ENCODE results near the gene METRNL.
A peak's percentile ranks its signal among the peaks of the same experiment; 100 is the strongest.

Gene METRNL

DNA sequence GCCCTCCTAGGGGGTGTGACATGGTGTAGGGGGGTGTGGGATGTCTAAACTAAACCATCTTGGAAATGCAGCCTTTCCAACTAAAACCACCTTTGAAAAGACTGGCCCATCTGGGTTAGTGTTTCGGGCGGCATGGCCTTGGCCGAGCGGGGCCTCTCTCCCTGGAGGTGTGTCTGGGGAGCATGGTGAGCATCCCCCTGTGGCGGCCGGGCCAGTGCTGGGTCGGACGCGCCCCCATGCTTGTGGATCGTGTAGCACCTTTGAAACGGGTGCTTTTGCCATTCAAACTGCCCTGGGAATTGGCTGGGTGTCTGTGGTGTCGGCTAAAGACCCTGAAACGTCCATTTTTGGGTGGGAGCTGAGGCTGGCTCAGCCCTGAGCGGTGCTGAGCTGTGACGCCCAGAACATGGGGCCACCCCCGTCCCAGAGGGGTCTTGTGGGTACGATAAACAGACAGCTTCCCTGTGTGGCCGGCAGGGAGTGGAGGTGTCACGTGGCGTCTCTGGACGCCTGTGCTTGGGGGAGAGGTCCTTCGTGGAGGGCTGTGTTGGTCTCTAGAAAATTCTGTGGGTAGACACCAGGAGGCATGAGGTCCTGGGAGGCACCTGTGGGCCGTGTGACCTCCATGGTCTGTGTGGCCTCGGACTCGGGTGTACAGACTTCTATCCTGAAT is 6.3 kb downstream of the METRNL start:
- Histone ChIP-seq H3K9me3 (no peaks in the 10 kb centered on the region), H3K27me3 (no peaks in the 10 kb centered on the region), H3K4me3 (no peak overlapping the region), H3K27ac (peak overlapping the region; percentile 50 to 97), H3K36me3 (peaks cover 19 to 51% (median 30%) of the 10 kb centered on the region in 3 donors), H3K4me1 (peaks cover 0 to 92% (median 82%) of the 10 kb centered on the region in 4 donors)
- TF ChIP-seq, protein P1, sequence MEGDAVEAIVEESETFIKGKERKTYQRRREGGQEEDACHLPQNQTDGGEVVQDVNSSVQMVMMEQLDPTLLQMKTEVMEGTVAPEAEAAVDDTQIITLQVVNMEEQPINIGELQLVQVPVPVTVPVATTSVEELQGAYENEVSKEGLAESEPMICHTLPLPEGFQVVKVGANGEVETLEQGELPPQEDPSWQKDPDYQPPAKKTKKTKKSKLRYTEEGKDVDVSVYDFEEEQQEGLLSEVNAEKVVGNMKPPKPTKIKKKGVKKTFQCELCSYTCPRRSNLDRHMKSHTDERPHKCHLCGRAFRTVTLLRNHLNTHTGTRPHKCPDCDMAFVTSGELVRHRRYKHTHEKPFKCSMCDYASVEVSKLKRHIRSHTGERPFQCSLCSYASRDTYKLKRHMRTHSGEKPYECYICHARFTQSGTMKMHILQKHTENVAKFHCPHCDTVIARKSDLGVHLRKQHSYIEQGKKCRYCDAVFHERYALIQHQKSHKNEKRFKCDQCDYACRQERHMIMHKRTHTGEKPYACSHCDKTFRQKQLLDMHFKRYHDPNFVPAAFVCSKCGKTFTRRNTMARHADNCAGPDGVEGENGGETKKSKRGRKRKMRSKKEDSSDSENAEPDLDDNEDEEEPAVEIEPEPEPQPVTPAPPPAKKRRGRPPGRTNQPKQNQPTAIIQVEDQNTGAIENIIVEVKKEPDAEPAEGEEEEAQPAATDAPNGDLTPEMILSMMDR (IDR thresholded peaks at IDR 0.05) = no peak
- DNase-seq = no peak
- intact Hi-C loops (cut with DNase I; ENCODE audit: low total_unique reads) = no loop called here

GRCh38 chr17:83086199-83086880 is 6.9 kb downstream of the METRNL start:
- intact Hi-C loops (cut with DNase I; ENCODE audit: low total_unique reads) = no loop called here
- TF ChIP-seq, protein P1 (IDR thresholded peaks at IDR 0.05) = no peak
- no peaks in the 10 kb centered on the region for H3K27me3 ChIP-seq
- peaks cover 19 to 54% (median 30%) of the 10 kb centered on the region in 3 donors for H3K36me3 ChIP-seq
- no peak overlapping the region for H3K4me3 ChIP-seq
- peaks cover 0 to 97% (median 88%) of the 10 kb centered on the region in 4 donors for H3K4me1 ChIP-seq
- H3K27ac ChIP-seq = peak overlapping the region; percentile 50 to 97
- H3K9me3 ChIP-seq = no peaks in the 10 kb centered on the region
- DNase-seq = no peak

DNA sequence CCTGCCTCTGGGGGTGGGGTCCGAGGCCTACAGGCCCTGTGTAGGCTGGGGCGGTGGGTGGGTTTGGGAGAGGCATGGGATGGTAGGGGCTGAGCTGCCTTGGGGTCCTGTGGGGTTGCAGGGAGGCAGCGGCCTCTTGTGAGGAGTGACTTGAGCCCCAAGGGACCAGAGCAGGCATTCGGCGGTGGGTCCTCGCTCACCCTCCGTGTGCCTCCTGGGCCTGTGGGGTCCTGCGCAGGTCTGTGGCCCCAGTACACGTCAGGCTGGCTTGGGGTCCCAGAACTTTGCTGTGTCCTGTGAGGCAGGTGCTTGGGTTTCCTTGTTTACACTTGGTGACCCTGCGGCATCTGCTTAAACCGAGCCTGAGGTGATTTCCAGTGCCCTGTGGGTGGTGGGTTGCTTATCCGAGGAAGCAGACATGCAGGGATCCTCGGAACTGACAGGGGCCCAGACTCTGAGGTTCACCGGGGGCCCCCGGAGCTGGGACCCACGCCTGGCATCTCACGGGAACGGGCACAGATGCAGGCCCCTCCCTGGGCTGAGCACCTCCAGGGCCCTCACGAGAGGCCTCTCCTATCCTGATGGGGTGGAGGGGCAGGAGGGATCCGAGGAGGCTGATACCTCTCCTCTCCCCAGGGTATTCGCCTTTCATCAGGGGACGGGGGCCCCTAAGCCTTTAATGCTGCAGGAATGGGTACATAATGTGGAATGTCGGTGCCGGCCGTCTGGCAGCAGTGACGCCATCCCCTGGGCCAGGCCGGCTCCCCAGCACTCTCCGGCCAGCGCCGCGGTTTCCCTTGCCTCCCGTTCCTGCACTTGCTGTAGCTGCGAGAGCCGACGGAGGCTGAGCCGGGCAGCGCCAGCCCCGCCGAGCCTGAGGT is 7.7 kb downstream of the METRNL start:
- Histone ChIP-seq H3K27ac (peak overlapping the region; percentile 50 to 97), H3K36me3 (peaks cover 19 to 54% (median 30%) of the 10 kb centered on the region in 3 donors), H3K27me3 (no peaks in the 10 kb centered on the region), H3K4me1 (peaks cover 0 to 97% (median 91%) of the 10 kb centered on the region in 4 donors), H3K9me3 (no peaks in the 10 kb centered on the region), H3K4me3 (peak overlapping the region in 1 of 2 donors; percentile 6)
- TF ChIP-seq, protein P1 (IDR thresholded peaks at IDR 0.05) = no peak
- DNase-seq = no peak
- intact Hi-C loops (cut with DNase I; ENCODE audit: low total_unique reads) = no loop called here

GRCh38 chr17:83087788-83088360 is 8.5 kb downstream of the METRNL start:
- Histone ChIP-seq H3K9me3 (no peaks in the 10 kb centered on the region), H3K27ac (peak overlapping the region; percentile 50 to 97), H3K36me3 (peaks cover 20 to 57% (median 32%) of the 10 kb centered on the region in 3 donors), H3K27me3 (no peaks in the 10 kb centered on the region), H3K4me3 (peak overlapping the region in 1 of 2 donors; percentile 6), H3K4me1 (peaks cover 0 to 97% (median 88%) of the 10 kb centered on the region in 4 donors)
- no peak for DNase-seq
- intact Hi-C loops (cut with DNase I; ENCODE audit: low total_unique reads) = no loop called here
- TF ChIP-seq, protein P1 (IDR thresholded peaks at IDR 0.05) = no peak

GRCh38 chr17:83088451-83088850 is 9.0 kb downstream of the METRNL start:
- peak overlapping the region; percentile 50 to 97 for H3K27ac ChIP-seq
- TF ChIP-seq, protein P1 (IDR thresholded peaks at IDR 0.05) = no peak
- peak overlapping the region in 1 of 2 donors; percentile 8 for H3K4me3 ChIP-seq
- H3K36me3 ChIP-seq = peaks cover 26 to 63% (median 38%) of the 10 kb centered on the region in 3 donors
- DNase-seq = peak in 1 of 2 donors; percentile 21
- no peaks in the 10 kb centered on the region for H3K27me3 ChIP-seq
- peaks cover 0 to 97% (median 83%) of the 10 kb centered on the region in 4 donors for H3K4me1 ChIP-seq
- no peaks in the 10 kb centered on the region for H3K9me3 ChIP-seq
- intact Hi-C loops (cut with DNase I; ENCODE audit: low total_unique reads) = no loop called here

Data from tibial artery (tissue), 4 donors.